ENCODE results near the gene PRDM10. TPM values are rescaled to one million over a fixed set of nuclear protein-coding genes. Genes with fewer than 3 reads are reported as not detected.
A peak's percentile ranks its signal among the peaks of the same experiment; 100 is the strongest.
"Not testable (repeated sequence)": the region's sequence is repeated elsewhere in the genome, so short reads cannot be mapped to it uniquely, and the experiment has no call there.

PRDM10 gene, protein sequence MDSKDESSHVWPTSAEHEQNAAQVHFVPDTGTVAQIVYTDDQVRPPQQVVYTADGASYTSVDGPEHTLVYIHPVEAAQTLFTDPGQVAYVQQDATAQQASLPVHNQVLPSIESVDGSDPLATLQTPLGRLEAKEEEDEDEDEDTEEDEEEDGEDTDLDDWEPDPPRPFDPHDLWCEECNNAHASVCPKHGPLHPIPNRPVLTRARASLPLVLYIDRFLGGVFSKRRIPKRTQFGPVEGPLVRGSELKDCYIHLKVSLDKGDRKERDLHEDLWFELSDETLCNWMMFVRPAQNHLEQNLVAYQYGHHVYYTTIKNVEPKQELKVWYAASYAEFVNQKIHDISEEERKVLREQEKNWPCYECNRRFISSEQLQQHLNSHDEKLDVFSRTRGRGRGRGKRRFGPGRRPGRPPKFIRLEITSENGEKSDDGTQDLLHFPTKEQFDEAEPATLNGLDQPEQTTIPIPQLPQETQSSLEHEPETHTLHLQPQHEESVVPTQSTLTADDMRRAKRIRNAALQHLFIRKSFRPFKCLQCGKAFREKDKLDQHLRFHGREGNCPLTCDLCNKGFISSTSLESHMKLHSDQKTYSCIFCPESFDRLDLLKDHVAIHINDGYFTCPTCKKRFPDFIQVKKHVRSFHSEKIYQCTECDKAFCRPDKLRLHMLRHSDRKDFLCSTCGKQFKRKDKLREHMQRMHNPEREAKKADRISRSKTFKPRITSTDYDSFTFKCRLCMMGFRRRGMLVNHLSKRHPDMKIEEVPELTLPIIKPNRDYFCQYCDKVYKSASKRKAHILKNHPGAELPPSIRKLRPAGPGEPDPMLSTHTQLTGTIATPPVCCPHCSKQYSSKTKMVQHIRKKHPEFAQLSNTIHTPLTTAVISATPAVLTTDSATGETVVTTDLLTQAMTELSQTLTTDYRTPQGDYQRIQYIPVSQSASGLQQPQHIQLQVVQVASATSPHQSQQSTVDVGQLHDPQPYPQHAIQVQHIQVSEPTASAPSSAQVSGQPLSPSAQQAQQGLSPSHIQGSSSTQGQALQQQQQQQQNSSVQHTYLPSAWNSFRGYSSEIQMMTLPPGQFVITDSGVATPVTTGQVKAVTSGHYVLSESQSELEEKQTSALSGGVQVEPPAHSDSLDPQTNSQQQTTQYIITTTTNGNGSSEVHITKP
- 3.6 and 10.0 TPM in 2 replicates for total RNA-seq

GRCh38 chr11:130002352-130002845, at the start of gene PRDM10:
Gene PRDM10 (minus strand): TSS chr11:130002835. CDS start chr11:129960964, 41,871 bp downstream.
- DNase-seq (ENCODE audit: low read depth): no peak

DNA sequence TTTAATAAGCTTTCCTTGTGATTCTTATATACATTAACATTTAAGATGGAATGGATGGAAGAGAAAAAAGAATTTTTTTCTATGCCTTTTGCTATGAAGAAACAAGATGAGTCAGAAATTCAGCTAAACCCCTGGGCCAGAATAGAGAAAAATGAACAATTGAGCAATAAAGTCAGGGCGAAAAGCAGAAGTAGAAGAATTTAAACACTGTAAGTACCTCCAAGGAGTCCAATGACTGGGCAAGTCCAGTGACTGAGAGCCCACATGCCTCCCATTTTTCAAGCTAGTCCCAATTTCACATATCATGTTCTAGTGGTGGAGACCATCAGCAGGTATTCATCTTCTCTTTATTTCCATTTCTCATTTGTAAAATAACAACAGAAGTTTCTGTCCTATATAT, 48.4 kb upstream of the PRDM10 start:
- no peak for DNase-seq (ENCODE audit: low read depth)

DNA sequence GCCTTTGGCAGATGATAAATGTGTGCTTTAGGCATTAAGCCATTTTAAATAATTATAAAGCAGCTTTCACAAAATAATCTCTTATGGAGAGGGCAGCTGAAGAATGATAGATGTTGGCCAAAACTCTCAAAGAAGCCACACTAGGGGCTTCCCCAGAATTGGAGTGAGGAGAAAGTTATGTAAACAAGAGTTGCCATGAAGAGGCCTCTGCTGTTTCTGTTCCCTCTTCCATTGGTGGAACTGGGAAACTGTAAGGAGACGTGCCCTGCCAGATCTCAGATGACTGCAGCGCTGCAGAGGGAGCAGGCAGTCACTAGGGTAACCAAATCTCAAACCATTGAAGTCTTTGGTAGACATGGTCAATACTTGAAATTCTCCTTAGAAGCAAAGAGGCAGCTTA, 47.6 kb upstream of the PRDM10 start:
- DNase-seq (ENCODE audit: low read depth): no peak

DNA sequence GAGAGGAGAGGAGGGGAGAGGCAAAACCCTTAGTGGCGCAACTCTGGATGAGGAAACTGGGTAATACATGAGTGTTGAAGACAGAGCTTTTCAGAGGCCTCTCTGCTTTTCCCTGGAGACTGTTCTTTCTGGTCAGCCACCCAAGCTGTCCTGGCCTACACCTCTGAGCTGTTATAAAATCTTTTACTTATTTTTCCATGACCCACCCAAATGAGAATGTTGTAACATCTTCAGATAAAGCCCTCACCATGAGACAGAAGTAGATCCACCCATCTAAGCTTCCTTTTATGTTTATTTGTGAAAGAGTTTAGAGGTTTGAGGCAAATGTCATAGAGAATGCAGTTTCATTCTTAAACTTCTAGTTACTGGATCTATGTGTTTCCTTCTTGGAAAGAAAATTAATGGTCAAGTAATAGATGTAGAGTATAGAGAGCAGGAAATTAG, 46.7 kb upstream of the PRDM10 start:
- no peak for DNase-seq (ENCODE audit: low read depth)

DNA sequence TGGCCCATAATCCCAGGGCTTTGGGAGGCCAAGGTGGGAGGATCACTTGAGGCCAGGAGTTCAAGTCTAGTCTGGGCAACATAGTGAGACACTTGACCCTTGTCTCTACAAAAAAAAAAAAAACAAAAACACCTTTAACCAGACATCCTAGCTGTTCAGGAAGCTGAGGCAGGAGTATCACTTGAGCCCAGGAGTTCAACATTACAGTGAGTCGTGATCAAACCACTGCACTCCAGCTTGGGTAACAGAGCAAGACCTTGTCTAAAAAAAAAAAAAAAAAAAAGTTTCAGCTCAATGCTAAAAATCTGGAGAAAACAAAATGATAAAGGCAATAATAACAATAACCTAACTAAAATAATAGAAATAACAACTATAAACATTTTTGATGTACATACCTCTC, 44.5 kb upstream of the PRDM10 start:
- peak; percentile 41 for DNase-seq (ENCODE audit: low read depth)

DNA sequence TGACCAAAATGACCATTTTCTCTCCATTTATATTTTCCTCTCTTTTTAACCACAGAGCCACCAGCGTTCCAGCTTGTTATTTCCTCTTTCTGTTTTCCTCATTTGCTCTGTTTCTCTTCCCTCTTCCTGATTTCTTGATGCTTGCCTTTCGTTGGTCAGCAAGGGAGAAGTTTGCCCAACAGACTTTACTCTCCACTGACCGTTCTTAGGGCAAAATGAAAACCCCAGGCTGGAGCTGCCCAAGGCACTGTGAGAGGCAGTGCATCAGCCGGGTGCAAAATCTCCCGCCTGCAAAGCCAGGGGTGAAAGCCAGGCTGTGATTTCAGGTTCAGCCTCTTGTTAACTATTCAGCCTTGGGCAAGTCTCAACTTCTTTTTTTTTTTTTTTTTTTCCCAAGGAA, 40.9 kb upstream of the PRDM10 start:
- no peak for DNase-seq (ENCODE audit: low read depth)

GRCh38 chr11:130042093-130042591, 39.5 kb upstream of the PRDM10 start:
- peak; percentile 95 for DNase-seq (ENCODE audit: low read depth)

DNA sequence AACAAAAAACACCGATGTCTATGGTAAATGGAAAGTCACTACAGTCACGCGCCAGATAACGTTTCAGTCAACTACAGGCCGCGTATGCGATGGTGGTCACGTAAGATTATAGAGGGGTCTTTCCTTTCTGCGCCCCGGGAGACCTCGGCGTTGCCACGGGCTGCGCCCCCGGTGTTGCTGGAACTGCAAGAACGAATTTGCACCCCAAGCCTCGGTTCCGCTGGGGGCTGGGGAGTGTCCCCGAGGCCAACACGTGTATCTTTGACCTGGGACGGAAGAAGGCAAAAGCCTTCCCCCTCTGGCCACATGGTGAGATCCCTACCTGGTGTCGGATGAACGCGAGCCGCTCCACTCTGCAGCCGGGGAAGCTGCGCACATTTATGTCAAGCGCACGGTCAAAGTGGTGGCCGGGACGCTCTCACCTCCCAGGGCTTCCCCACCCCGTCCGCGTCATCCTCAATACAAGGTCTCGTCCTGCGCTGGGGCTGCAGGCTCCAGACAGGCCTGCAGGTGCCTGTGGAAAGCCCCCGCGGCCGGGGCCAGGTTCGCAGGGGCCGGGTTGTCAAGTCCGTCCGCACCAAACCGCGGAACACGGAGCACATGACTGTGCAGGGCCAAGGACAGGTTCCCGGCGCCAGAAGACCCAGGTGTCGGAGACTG, 37.8 kb upstream of the PRDM10 start:
- no peak for DNase-seq (ENCODE audit: low read depth)

- peak; percentile 57 for DNase-seq (ENCODE audit: low read depth)
Measured at GRCh38 chr11:130037881-130038585, 35.4 kb upstream of the PRDM10 start.

- DNase-seq (ENCODE audit: low read depth): peak; percentile 95
Measured at GRCh38 chr11:130037058-130037457, 34.4 kb upstream of the PRDM10 start.

DNA sequence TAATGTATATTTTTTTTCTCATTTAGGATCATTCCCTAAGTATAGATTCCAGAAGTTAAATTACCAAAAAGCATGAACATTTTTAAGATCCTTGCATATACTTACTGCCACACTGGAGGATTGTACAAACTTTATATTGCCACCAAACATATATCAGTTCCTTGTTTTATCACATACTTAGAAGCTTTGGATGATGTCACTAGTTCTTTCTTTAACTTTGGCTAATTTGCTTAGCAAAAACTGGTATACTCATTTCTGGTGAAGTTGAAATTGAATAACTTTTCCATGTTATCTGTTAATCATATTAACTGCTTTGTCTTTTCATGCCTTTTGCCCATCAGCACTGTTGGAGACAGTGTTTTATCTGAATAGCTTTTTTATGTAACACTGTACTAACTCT, 31.6 kb upstream of the PRDM10 start:
- no peak for DNase-seq (ENCODE audit: low read depth)

DNA sequence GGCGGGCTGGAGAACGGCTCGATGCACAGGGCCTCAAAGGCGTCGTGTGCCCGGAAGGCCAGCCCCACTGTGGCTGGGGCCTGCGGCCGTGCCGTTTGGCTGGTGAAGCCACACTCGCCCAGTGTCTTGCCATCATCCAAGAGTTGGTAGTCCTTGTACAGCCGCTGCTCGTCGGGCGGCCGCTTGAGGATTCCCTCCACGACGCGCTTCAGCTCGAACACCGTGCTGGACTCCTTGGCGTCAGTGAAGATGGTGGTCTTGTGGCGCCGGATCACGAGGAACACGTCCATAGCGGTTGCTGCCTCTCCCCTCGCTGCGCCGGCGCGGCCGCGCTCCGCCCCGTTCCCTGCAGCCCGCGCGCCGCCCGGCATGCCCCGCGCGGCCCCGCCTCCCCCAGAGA, 30.3 kb upstream of the PRDM10 start:
- DNase-seq (ENCODE audit: low read depth): no peak

DNA sequence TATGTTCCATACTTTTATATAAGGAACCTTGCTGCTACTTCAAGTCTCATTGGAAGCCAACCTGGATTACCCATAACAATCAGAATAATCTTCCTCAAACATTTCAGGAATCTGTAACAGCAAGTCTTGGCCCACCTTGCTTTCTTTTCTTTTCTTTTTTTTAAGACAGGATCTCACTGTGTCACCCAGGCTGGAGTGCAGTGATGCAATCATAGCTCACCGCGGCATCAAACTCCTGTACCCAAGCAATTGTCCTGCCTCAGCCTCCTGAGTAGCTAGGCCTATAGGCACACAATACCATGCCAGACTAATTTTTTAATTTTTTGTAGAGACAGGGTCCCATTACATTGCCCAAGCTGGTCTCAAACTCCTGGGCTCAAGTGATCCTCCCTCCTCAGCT, 29.3 kb upstream of the PRDM10 start:
- no peak for DNase-seq (ENCODE audit: low read depth)

GRCh38 chr11:130031056-130031455, 28.4 kb upstream of the PRDM10 start:
- DNase-seq (ENCODE audit: low read depth): no peak

DNA sequence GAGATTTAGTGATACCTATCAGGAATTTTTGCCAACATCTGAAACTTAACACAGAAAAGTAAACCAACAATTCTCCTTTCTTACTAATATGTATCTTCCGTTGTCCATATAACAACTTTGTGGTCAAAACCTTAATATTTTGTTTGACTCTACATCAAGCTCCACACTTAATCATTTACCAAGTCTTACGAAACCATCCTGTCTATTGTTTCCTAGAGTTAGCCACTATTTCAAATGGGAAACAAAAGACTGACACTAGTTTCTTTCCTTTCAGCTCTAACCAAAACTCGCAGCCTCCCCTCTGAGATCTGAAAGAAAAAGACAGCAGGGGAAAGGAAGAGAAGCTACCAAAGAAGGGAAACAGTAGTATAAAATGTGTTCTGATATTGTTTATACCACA, 26.5 kb upstream of the PRDM10 start:
- peak; percentile 88 for DNase-seq (ENCODE audit: low read depth)

GRCh38 chr11:130025371-130025770, 22.7 kb upstream of the PRDM10 start:
- no peak for DNase-seq (ENCODE audit: low read depth)

GRCh38 chr11:130024361-130024760, 21.7 kb upstream of the PRDM10 start:
- DNase-seq (ENCODE audit: low read depth): no peak

DNA sequence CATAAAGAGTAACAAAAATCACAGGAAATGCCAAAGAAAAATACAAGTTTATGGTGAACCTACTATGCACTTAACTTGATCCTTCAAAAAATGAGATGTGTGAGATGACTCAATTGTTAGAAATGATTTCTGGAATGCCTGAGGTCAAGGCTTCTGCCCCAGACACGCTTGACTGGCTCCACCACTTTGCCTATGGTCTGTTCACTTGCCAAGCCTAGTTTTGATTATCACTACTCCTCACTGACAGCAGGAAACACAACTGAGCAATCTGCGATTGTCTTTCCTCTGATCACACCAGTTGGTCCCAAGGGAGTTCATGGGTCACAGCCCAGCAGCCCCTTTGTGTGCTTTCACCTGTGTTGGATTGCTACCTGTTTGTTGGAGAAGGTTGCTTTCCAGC, 20.6 kb upstream of the PRDM10 start:
- DNase-seq (ENCODE audit: low read depth): peak; percentile 91

DNA sequence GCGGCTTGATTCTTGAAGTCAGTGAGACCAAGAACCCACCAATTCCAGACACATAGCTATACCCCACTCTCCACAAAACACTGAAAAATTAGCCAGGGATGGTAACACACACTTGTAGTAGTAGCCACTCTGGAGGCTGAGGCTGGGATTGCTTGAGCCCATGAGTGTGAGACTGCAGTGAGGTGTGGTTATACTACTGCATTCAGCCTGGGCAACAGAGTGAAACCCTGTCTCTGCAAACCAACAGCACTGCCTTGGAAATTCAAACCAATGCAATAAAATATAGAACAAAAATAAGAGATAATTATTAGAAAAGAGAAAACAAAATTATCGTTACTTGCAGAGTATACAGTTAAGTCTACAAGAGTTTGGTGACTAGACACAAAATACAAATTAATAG, 20.2 kb upstream of the PRDM10 start:
- DNase-seq (ENCODE audit: low read depth): peak; percentile 72

DNA sequence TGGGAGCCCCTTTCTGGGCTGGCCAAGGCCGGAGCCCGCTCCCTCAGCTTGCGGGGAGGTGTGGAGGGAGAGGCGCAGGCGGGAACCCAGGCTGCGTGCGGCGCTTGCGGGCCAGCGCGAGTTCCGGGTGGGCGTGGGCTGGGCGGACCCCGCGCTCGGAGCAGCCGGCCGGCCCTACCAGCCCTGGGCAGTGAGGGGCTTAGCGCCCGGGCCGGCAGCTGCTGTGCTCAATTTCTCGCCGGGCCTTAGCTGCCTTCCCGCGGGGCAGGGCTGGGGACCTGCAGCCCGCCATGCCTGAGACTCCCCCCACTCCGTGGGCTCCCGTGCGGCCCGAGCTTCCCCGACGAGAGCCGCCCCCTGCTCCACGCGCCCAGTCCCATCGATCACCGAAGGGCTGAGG, 19.0 kb upstream of the PRDM10 start:
- not testable (repeated sequence) for DNase-seq (ENCODE audit: low read depth)

DNA sequence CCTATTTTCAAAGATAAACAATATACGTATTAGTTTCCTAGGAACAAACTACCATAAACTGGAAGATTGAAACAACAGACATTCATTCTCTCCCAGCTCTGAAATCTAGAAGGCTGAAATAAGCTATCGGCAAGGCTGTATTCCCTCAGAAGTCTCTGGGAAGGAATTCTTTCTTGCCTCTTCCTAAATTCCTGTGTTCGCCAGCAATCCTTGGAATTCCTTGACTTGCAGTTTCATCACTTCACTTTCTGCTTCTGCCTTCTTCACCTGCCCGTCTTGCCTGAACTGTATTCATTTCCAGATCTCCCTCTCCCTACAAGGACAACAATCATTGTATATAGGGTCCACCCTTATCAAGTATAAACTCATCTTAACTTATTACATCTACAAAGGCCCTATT, 17.7 kb upstream of the PRDM10 start:
- DNase-seq (ENCODE audit: low read depth): peak; percentile 19
